NCI-H1105 (cell line): Measurements from ENCODE around the gene GNB1.
A peak's percentile ranks its signal among the peaks of the same experiment; 100 is the strongest.

ENCODE experiments used
- DNase-seq: peaks from one replicate; lab custom pipeline; 2025; lab: John Stamatoyannopoulos, UW

The GNB1 gene

GRCh38 chr1:1910033-1910465 is 19.2 kb upstream of the GNB1 start:
- DNase-seq, result no peak

GRCh38 chr1:1908506-1908791 is 17.6 kb upstream of the GNB1 start:
- DNase-seq, result no peak

- DNase-seq, result no peak
Observed at GRCh38 chr1:1907098-1907736, 16.3 kb upstream of the GNB1 start.

- DNase-seq, result no peak
Observed at GRCh38 chr1:1906185-1907097, 15.6 kb upstream of the GNB1 start.

GRCh38 chr1:1903224-1903623 is 12.3 kb upstream of the GNB1 start:
- no peak for DNase-seq

GRCh38 chr1:1901641-1902294 is 10.9 kb upstream of the GNB1 start:
- no peak for DNase-seq

GRCh38 chr1:1900883-1901640 is 10.2 kb upstream of the GNB1 start:
- no peak for DNase-seq

GRCh38 chr1:1899967-1900327 is 9.1 kb upstream of the GNB1 start:
- DNase-seq, result no peak

- DNase-seq, result no peak
Observed at GRCh38 chr1:1899266-1899966, 8.5 kb upstream of the GNB1 start.

GRCh38 chr1:1898246-1898933 is 7.5 kb upstream of the GNB1 start:
- DNase-seq, result no peak

GRCh38 chr1:1895456-1896336 is 4.8 kb upstream of the GNB1 start:
- DNase-seq, result no peak

- DNase-seq, result no peak
Observed at GRCh38 chr1:1895060-1895418, 4.2 kb upstream of the GNB1 start.

- no peak for DNase-seq
Observed at GRCh38 chr1:1894354-1895059, 3.6 kb upstream of the GNB1 start.

- no peak for DNase-seq
Observed at GRCh38 chr1:1893997-1894353, 3.1 kb upstream of the GNB1 start.

- DNase-seq, result no peak
Observed at GRCh38 chr1:1893291-1893985, 2.6 kb upstream of the GNB1 start.

GRCh38 chr1:1892763-1893120 is 1.9 kb upstream of the GNB1 start:
- no peak for DNase-seq

- DNase-seq, result no peak
Observed at GRCh38 chr1:1892079-1892762, 1.3 kb upstream of the GNB1 start.

- DNase-seq, result peak; percentile 72
Observed at GRCh38 chr1:1891349-1892078, 627 bp upstream of the GNB1 start.
